HepG2 (cell line): ENCODE results near the gene NEK11. TPM values are rescaled to one million over a fixed set of nuclear protein-coding genes. Genes with fewer than 3 reads are reported as not detected.

Source experiments
- ETV6 ChIP-seq: sonication (generic); formaldehyde crosslinking; conservative IDR thresholded peaks from 2 replicates; pipeline ENCODE4 v1.4.0; 2020; ENCODE audit warnings: missing genetic modification reagents
- ISX ChIP-seq: sonication (generic); formaldehyde crosslinking; conservative IDR thresholded peaks from 2 replicates; pipeline ENCODE4 v1.5.0; 2020; ENCODE audit warnings: missing genetic modification reagents
- RFX5 ChIP-seq: IDR thresholded peaks from 2 replicates; pipeline ENCODE4 v1.6.1; 2011; ENCODE audit warnings: low read depth, low read length, improper control_type of control experiment
- RORA ChIP-seq: sonication (generic); formaldehyde crosslinking; IDR thresholded peaks from 2 replicates; pipeline ENCODE4 v1.5.0; 2020; ENCODE audit warnings: mild to moderate bottlenecking, missing genetic modification reagents, moderate library complexity
- TAF15 ChIP-seq: fragments of 200-400 bp; formaldehyde crosslinking; IDR thresholded peaks from one replicate; pipeline ENCODE4 v1.6.1; 2018; ENCODE audit warnings: mild to moderate bottlenecking, low read depth, low read length; ENCODE audit not compliant: poor library complexity, severe bottlenecking
- TBL1XR1 ChIP-seq: fragments of 150-350 bp; IDR thresholded peaks from 2 replicates; pipeline ENCODE4 v1.6.1; 2014; ENCODE audit warnings: borderline replicate concordance, low read length; ENCODE audit not compliant: partially characterized antibody
- ZNF121 ChIP-seq: sonication (generic); formaldehyde crosslinking; IDR thresholded peaks from 2 replicates; pipeline ENCODE4 v1.5.0; 2020; ENCODE audit warnings: mild to moderate bottlenecking, missing genetic modification reagents
- ZNF260 ChIP-seq: sonication (generic); formaldehyde crosslinking; IDR thresholded peaks from 2 replicates; pipeline ENCODE4 v1.4.0; 2020; ENCODE audit warnings: missing genetic modification reagents, low read depth, mild to moderate bottlenecking, borderline replicate concordance
- ZNF441 ChIP-seq: sonication (generic); formaldehyde crosslinking; IDR thresholded peaks from 2 replicates; pipeline ENCODE4 v1.7.0; 2021; ENCODE audit warnings: missing genetic modification reagents, borderline replicate concordance
- ZNF567 ChIP-seq: sonication (generic); formaldehyde crosslinking; IDR thresholded peaks from 2 replicates; pipeline ENCODE4 v1.8.1; 2023; ENCODE audit warnings: mild to moderate bottlenecking, missing genetic modification reagents, borderline replicate concordance
- ZNF572 ChIP-seq: sonication (generic); formaldehyde crosslinking; IDR thresholded peaks from 2 replicates; pipeline ENCODE4 v1.5.1; 2020; ENCODE audit warnings: mild to moderate bottlenecking, missing genetic modification reagents
- ZNF879 ChIP-seq: sonication (generic); formaldehyde crosslinking; IDR thresholded peaks from 2 replicates; pipeline ENCODE4 v1.8.1; 2023; ENCODE audit warnings: missing genetic modification reagents
- ZSCAN31 ChIP-seq: sonication (generic); formaldehyde crosslinking; IDR thresholded peaks from 2 replicates; pipeline ENCODE4 v1.5.0; 2020; ENCODE audit warnings: low read depth, mild to moderate bottlenecking, missing genetic modification reagents
- polyA plus RNA-seq, 8 experiments: library from polyadenylated mRNA; depleted of rRNA in 3 of 8; stranded (reverse) in 7 of 8; unstranded in 1 of 8; fragments of >200 nt; fragmentation: Illumina TruSeq in 4 of 8; extraction: Trizol in 4 of 8; gene quantifications; 2 replicates each; pipeline versions ENCODE4 v1.2.1 to v1.2.3, GENCODE V29; 2011 to 2016; ENCODE audit warnings: low read depth in 4 of 8, missing spikeins in 1 of 8, mixed read lengths in 1 of 8; ENCODE audit not compliant: insufficient read depth in 1 of 8
- total RNA-seq, 5 experiments: library from RNA; depleted of rRNA; stranded (reverse); fragments of >200 nt; fragmentation: Illumina TruSeq; extraction: Trizol; gene quantifications; 2 replicates each; pipeline ENCODE4 v1.2.3, GENCODE V29; 2016; ENCODE audit warnings: low read depth in 1 of 5
- TF ChIP-seq, protein P1 (sequence below): sonication (generic); formaldehyde crosslinking; IDR thresholded peaks from 2 replicates; pipeline ENCODE4 v1.5.0; 2020; ENCODE audit warnings: mild to moderate bottlenecking, missing genetic modification reagents, borderline replicate concordance
- TF ChIP-seq, protein P2 (sequence below): sonication (generic); formaldehyde crosslinking; IDR thresholded peaks from 2 replicates; pipeline ENCODE4 v1.5.1; 2020; ENCODE audit warnings: mild to moderate bottlenecking, missing genetic modification reagents, moderate library complexity

The NEK11 gene
- total and polyA plus RNA-seq, 2 of the 13 experiments (the other 11 are each of a cell fraction or from before 2014, with no cell fraction given), result 0.95 to 2.2 TPM

DNA sequence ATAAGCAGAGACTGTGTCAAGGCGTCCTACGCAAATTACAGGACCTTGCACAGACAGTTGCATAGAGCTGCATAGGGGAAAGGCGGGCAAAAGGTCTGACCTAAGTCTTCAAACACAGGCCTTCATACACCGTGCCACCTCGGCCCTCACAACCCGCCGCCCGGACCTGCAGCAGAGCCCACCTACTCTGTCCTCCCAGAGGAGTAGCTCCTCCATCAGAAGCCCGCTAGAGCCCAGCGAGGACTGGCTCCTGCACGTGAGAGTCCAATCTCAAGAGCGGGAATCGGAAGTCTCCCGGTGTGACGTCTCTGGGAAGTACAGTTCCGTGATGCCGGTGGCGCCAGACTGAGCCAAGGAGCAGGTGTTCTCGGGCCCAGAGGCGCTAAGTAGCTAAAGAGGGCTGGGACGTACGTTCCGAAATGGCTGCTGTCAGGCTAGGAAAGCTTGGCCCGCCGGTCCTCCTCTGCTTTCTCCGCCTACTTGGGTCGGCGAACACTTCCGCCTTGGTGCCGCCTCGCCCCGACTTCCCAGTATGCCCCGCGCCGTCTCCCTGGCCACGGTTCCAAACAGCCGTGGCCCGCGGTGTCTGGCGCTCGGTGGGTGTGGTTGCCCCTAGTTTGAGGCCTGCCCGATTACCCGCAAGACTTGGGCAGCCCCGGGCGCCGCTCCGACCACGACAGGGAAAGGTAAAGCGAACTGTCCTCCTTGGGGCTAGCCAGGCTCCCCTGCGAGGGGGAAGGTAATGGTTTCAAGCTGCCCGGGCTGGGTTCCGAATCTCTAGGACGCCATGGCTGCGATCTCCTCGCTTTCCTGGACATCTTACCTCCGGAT is at the start of gene NEK11, which contains the start of gene ASTE1 (continued):
- TF ChIP-seq ZNF879 (CRISPR knock-in tag) (0 out of 2 replicates have a peak, but pooled peaks have one; percentile 57), ZNF441 (CRISPR knock-in tag) (no peak; the same call in 1 of the 2 replicates), RFX5 (no peak), RORA (CRISPR knock-in tag) (no peak), ZNF567 (peak; percentile 66; the same call in 1 of the 2 replicates), ZSCAN31 (CRISPR knock-in tag) (no peak; the same call in 1 of the 2 replicates), ZNF260 (no peak), ETV6 (CRISPR knock-in tag) (no peak), ZNF572 (CRISPR knock-in tag) (no peak), TBL1XR1 (no peak), ISX (CRISPR knock-in tag) (no peak), TAF15 (no peak), ZNF121 (peak; percentile 76)
- TF ChIP-seq, protein P1, sequence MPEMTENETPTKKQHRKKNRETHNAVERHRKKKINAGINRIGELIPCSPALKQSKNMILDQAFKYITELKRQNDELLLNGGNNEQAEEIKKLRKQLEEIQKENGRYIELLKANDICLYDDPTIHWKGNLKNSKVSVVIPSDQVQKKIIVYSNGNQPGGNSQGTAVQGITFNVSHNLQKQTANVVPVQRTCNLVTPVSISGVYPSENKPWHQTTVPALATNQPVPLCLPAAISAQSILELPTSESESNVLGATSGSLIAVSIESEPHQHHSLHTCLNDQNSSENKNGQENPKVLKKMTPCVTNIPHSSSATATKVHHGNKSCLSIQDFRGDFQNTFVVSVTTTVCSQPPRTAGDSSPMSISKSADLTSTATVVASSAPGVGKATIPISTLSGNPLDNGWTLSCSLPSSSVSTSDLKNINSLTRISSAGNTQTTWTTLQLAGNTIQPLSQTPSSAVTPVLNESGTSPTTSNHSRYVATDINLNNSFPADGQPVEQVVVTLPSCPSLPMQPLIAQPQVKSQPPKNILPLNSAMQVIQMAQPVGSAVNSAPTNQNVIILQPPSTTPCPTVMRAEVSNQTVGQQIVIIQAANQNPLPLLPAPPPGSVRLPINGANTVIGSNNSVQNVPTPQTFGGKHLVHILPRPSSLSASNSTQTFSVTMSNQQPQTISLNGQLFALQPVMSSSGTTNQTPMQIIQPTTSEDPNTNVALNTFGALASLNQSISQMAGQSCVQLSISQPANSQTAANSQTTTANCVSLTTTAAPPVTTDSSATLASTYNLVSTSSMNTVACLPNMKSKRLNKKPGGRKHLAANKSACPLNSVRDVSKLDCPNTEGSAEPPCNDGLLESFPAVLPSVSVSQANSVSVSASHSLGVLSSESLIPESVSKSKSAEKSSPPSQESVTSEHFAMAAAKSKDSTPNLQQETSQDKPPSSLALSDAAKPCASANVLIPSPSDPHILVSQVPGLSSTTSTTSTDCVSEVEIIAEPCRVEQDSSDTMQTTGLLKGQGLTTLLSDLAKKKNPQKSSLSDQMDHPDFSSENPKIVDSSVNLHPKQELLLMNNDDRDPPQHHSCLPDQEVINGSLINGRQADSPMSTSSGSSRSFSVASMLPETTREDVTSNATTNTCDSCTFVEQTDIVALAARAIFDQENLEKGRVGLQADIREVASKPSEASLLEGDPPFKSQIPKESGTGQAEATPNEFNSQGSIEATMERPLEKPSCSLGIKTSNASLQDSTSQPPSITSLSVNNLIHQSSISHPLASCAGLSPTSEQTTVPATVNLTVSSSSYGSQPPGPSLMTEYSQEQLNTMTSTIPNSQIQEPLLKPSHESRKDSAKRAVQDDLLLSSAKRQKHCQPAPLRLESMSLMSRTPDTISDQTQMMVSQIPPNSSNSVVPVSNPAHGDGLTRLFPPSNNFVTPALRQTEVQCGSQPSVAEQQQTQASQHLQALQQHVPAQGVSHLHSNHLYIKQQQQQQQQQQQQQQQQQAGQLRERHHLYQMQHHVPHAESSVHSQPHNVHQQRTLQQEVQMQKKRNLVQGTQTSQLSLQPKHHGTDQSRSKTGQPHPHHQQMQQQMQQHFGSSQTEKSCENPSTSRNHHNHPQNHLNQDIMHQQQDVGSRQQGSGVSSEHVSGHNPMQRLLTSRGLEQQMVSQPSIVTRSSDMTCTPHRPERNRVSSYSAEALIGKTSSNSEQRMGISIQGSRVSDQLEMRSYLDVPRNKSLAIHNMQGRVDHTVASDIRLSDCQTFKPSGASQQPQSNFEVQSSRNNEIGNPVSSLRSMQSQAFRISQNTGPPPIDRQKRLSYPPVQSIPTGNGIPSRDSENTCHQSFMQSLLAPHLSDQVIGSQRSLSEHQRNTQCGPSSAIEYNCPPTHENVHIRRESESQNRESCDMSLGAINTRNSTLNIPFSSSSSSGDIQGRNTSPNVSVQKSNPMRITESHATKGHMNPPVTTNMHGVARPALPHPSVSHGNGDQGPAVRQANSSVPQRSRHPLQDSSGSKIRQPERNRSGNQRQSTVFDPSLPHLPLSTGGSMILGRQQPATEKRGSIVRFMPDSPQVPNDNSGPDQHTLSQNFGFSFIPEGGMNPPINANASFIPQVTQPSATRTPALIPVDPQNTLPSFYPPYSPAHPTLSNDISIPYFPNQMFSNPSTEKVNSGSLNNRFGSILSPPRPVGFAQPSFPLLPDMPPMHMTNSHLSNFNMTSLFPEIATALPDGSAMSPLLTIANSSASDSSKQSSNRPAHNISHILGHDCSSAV (CRISPR knock-in tag), result no peak
- TF ChIP-seq, protein P2, sequence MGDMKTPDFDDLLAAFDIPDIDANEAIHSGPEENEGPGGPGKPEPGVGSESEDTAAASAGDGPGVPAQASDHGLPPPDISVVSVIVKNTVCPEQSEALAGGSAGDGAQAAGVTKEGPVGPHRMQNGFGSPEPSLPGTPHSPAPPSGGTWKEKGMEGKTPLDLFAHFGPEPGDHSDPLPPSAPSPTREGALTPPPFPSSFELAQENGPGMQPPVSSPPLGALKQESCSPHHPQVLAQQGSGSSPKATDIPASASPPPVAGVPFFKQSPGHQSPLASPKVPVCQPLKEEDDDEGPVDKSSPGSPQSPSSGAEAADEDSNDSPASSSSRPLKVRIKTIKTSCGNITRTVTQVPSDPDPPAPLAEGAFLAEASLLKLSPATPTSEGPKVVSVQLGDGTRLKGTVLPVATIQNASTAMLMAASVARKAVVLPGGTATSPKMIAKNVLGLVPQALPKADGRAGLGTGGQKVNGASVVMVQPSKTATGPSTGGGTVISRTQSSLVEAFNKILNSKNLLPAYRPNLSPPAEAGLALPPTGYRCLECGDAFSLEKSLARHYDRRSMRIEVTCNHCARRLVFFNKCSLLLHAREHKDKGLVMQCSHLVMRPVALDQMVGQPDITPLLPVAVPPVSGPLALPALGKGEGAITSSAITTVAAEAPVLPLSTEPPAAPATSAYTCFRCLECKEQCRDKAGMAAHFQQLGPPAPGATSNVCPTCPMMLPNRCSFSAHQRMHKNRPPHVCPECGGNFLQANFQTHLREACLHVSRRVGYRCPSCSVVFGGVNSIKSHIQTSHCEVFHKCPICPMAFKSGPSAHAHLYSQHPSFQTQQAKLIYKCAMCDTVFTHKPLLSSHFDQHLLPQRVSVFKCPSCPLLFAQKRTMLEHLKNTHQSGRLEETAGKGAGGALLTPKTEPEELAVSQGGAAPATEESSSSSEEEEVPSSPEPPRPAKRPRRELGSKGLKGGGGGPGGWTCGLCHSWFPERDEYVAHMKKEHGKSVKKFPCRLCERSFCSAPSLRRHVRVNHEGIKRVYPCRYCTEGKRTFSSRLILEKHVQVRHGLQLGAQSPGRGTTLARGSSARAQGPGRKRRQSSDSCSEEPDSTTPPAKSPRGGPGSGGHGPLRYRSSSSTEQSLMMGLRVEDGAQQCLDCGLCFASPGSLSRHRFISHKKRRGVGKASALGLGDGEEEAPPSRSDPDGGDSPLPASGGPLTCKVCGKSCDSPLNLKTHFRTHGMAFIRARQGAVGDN (CRISPR knock-in tag), result peak; percentile 98
